Small intestine (tissue), 7 donors: ENCODE results near the gene ADCY10. TPM values are rescaled to one million over a fixed set of nuclear protein-coding genes. Genes with fewer than 3 reads are reported as not detected.

Experiments
- DNase-seq, 2 donors: peaks; one replicate each; pipeline versions ENCODE4 v3.0.0 to v3.0.0-alpha.2; 2013
- FAIRE-seq: peaks from 2 replicates; lab custom pipeline; 2012; peaks lifted over from hg19 to GRCh38; lab: Jason Lieb, UNC
- H3K27ac ChIP-seq, 3 donors: one replicate each; pipeline ENCODE4 v1.5.1; 2013; ENCODE audit warnings: low read length in 2 of 3, mild to moderate bottlenecking in 2 of 3, control low read depth in 1 of 3, inconsistent platforms in 1 of 3, low read depth in 1 of 3, moderate library complexity in 1 of 3
- H3K27me3 ChIP-seq, 3 donors: one replicate each; pipeline ENCODE4 v1.6.1; 2013; ENCODE audit warnings: low read length in 3 of 3, inconsistent platforms in 1 of 3; ENCODE audit not compliant: control insufficient read depth in 3 of 3, insufficient read depth in 3 of 3
- H3K36me3 ChIP-seq, 3 donors: one replicate each; pipeline ENCODE4 v1.6.1; 2013; ENCODE audit warnings: low read length in 3 of 3, inconsistent platforms in 1 of 3, low read depth in 1 of 3, mild to moderate bottlenecking in 1 of 3, moderate library complexity in 1 of 3; ENCODE audit not compliant: control insufficient read depth in 3 of 3, insufficient read depth in 2 of 3
- H3K4me1 ChIP-seq, 3 donors: one replicate each; pipeline ENCODE4 v1.6.1; 2013; ENCODE audit warnings: low read length in 2 of 3, inconsistent platforms in 1 of 3, low read depth in 1 of 3, mild to moderate bottlenecking in 1 of 3, moderate library complexity in 1 of 3; ENCODE audit not compliant: control insufficient read depth in 3 of 3, insufficient read depth in 2 of 3
- H3K4me3 ChIP-seq, 3 donors: one replicate each; pipeline ENCODE4 v1.5.1; 2013; ENCODE audit warnings: low read length in 3 of 3, control low read depth in 1 of 3, inconsistent platforms in 1 of 3, low read depth in 1 of 3, mild to moderate bottlenecking in 1 of 3, moderate library complexity in 1 of 3
- H3K9me3 ChIP-seq, 2 donors: one replicate each; pipeline ENCODE4 v1.6.1; 2013; ENCODE audit warnings: low read depth in 1 of 2, low read length in 1 of 2; ENCODE audit not compliant: control insufficient read depth in 2 of 2, insufficient read depth in 1 of 2
- WGBS, 3 donors: extraction: QIAGEN DNeasy Blood & Tissue Kit; methylation state at CpG; one replicate each; pipeline ENCODE4 v1.1.7; 2013; 5-methylcytosine and 5-hydroxymethylcytosine counted together
- polyA plus RNA-seq, 4 donors: library from polyadenylated mRNA; stranded (reverse) in 3 of 4; unstranded in 1 of 4; fragments of 200-250 nt in 3 of 4; fragments of 120-200 nt in 1 of 4; gene quantifications; one replicate each; pipeline versions ENCODE4 v1.2.1 to v1.2.3, GENCODE V29; 2013
- donor health status: healthy with polysubstance abuse.
- donor health status: control.
- donor health status: control.
- donor health status: Bipolar disorder and iron deficiency.
- donor health status: healthy.

The ADCY10 gene
- polyA plus RNA-seq, 4 donors = 0.15 to 1.1 (median 0.40) TPM; not detected in 1

- H3K27me3 ChIP-seq = no peaks in the 10 kb centered on the region
- DNase-seq (no peak), FAIRE-seq (no peak)
- no peak overlapping the region for H3K27ac ChIP-seq
- peaks cover 0 to 2% (median 2%) of the 10 kb centered on the region in 3 donors for H3K36me3 ChIP-seq
- WGBS, 3 donors = 72 to 84% (median 82%) methylated on average over 6 of the region's 6 CpGs
- H3K4me3 ChIP-seq = no peak overlapping the region
- H3K4me1 ChIP-seq = no peaks in the 10 kb centered on the region
- H3K9me3 ChIP-seq = peaks cover 0 to 9% of the 10 kb centered on the region in 2 donors
These were observed 4.2 kb downstream of the ADCY10 start for GRCh38 chr1:167909691-167910180.

- Histone ChIP-seq H3K4me3 (no peak overlapping the region), H3K27me3 (no peaks in the 10 kb centered on the region), H3K9me3 (peaks cover 0 to 9% of the 10 kb centered on the region in 2 donors), H3K4me1 (no peaks in the 10 kb centered on the region), H3K36me3 (no peaks in the 10 kb centered on the region), H3K27ac (no peak overlapping the region)
- FAIRE-seq (no peak), DNase-seq (no peak)
These were observed 8.3 kb downstream of the ADCY10 start for GRCh38 chr1:167905671-167906070.

GRCh38 chr1:167905182-167905581 is 8.8 kb downstream of the ADCY10 start:
- no peak for FAIRE-seq
- no peak overlapping the region for H3K4me3 ChIP-seq
- 74 to 92% (median 86%) methylated on average over 3 of the region's 3 CpGs for WGBS, 3 donors

GRCh38 chr1:167904652-167905130 is 9.2 kb downstream of the ADCY10 start:
- peaks cover 0 to 6% of the 10 kb centered on the region in 2 donors for H3K9me3 ChIP-seq
- H3K4me1 ChIP-seq = no peaks in the 10 kb centered on the region
- no peak for DNase-seq
- no peak for FAIRE-seq
- H3K4me3 ChIP-seq = no peak overlapping the region
- H3K27ac ChIP-seq = peak overlapping the region in 1 of 3 donors; percentile 3
- WGBS, 3 donors = 63 to 95% (median 82%) methylated on average over 4 of the region's 4 CpGs
- H3K36me3 ChIP-seq = no peaks in the 10 kb centered on the region
- no peaks in the 10 kb centered on the region for H3K27me3 ChIP-seq

More at GRCh38 chr1:167905182-167905581, 8.8 kb downstream of the ADCY10 start:
- no peak for DNase-seq
- Histone ChIP-seq H3K4me1 (no peaks in the 10 kb centered on the region), H3K9me3 (peaks cover 0 to 9% of the 10 kb centered on the region in 2 donors), H3K27ac (peak overlapping the region in 1 of 3 donors; percentile 17), H3K36me3 (no peaks in the 10 kb centered on the region), H3K27me3 (no peaks in the 10 kb centered on the region)

GRCh38 chr1:167900907-167901306 is 13.0 kb downstream of the ADCY10 start:
- FAIRE-seq (no peak), DNase-seq (no peak)
- 92 to 94% (median 93%) methylated on average over 4 of the region's 4 CpGs for WGBS, 3 donors
- Histone ChIP-seq H3K9me3 (no peaks in the 10 kb centered on the region), H3K4me3 (no peak overlapping the region), H3K27me3 (no peaks in the 10 kb centered on the region), H3K27ac (no peak overlapping the region), H3K36me3 (no peaks in the 10 kb centered on the region), H3K4me1 (no peaks in the 10 kb centered on the region)

- WGBS, 3 donors = 72 to 81% (median 77%) methylated on average over 4 of the region's 4 CpGs
- DNase-seq (no peak), FAIRE-seq (no peak)
- Histone ChIP-seq H3K9me3 (no peaks in the 10 kb centered on the region), H3K4me1 (no peaks in the 10 kb centered on the region), H3K4me3 (no peak overlapping the region), H3K27me3 (no peaks in the 10 kb centered on the region), H3K36me3 (no peaks in the 10 kb centered on the region), H3K27ac (no peak overlapping the region)
These were observed 14.7 kb downstream of the ADCY10 start for GRCh38 chr1:167899253-167899681.

- no peak for FAIRE-seq
- 96 to 97% (median 96%) methylated on average over 9 of the region's 9 CpGs for WGBS, 3 donors
These were observed 15.2 kb downstream of the ADCY10 start for GRCh38 chr1:167898578-167899222.

GRCh38 chr1:167893798-167894197 is 20.1 kb downstream of the ADCY10 start:
- H3K4me3 ChIP-seq = no peak overlapping the region
- no peaks in the 10 kb centered on the region for H3K27me3 ChIP-seq
- DNase-seq (no peak), FAIRE-seq (no peak)
- 79 to 92% (median 90%) methylated on average over 2 of the region's 2 CpGs for WGBS, 3 donors
- H3K9me3 ChIP-seq = no peaks in the 10 kb centered on the region
- no peaks in the 10 kb centered on the region for H3K36me3 ChIP-seq
- H3K4me1 ChIP-seq = no peaks in the 10 kb centered on the region
- no peak overlapping the region for H3K27ac ChIP-seq

More at GRCh38 chr1:167898578-167899222, 15.2 kb downstream of the ADCY10 start:
- DNase-seq = no peak
- Histone ChIP-seq H3K4me3 (no peak overlapping the region), H3K36me3 (no peaks in the 10 kb centered on the region), H3K4me1 (no peaks in the 10 kb centered on the region), H3K27ac (no peak overlapping the region), H3K27me3 (no peaks in the 10 kb centered on the region), H3K9me3 (no peaks in the 10 kb centered on the region)
